Spleen (tissue), 7 donors: ENCODE measurements around the gene CABCOCO1.

Experiments
- CTCF ChIP-seq, 11 experiments: fragments of 200-600 bp in 7 of 11; fragments of 450-650 bp in 4 of 11; sonication (generic) in 4 of 11; IDR thresholded peaks in 8 of 11; conservative IDR thresholded peaks in 3 of 11; 1 replicate in 7 of 11; 2 replicates in 4 of 11; pipeline versions ENCODE4 v1.4.0 to v1.8.0; 2016 to 2021; ENCODE audit warnings: antibody characterized with exemption in 11 of 11, inconsistent platforms in 4 of 11, mild to moderate bottlenecking in 1 of 11
- POLR2A ChIP-seq, 3 donors: fragments of 450-650 bp; IDR thresholded peaks; one replicate each; pipeline ENCODE4 v1.5.1; 2017; ENCODE audit warnings: antibody characterized with exemption in 3 of 3, mild to moderate bottlenecking in 1 of 3
- POLR2AphosphoS5 ChIP-seq, 3 donors: sonication (generic); formaldehyde crosslinking; IDR thresholded peaks; one replicate each; pipeline ENCODE4 v1.5.1; 2017; ENCODE audit warnings: antibody characterized with exemption in 3 of 3
- donor health status: DM: no; HTN: no; CAD: no; lungs with moderate emphysema.
- donor health status: DM: no; HTN: no; CAD: no.
- donor health status: DM: no; HTN: no; CAD: no.

- TF ChIP-seq POLR2AphosphoS5 (IDR thresholded peaks at IDR 0.05), result no peak
- TF ChIP-seq CTCF (IDR thresholded peaks at IDR 0.05 in 8 of 11, conservative IDR thresholded peaks at IDR 0.05 in 3 of 11), result no peak
- no peak for TF ChIP-seq POLR2A (IDR thresholded peaks at IDR 0.05)
Observed at GRCh38 chr10:61642150-61642571, 20.6 kb upstream of the CABCOCO1 start.
